Raji (cell line): ENCODE measurements around the gene ABR.
A peak's percentile ranks its signal among the peaks of the same experiment; 100 is the strongest.

Experiments
- POLR2A ChIP-seq: IDR thresholded peaks from 2 replicates; pipeline ENCODE4 v1.6.1; 2011; ENCODE audit warnings: low read depth, low read length, control low read depth; ENCODE audit not compliant: insufficient read depth

The ABR gene

GRCh38 chr17:1186214-1186820 is 6.5 kb upstream of the ABR start:
- no peak for TF ChIP-seq POLR2A

DNA sequence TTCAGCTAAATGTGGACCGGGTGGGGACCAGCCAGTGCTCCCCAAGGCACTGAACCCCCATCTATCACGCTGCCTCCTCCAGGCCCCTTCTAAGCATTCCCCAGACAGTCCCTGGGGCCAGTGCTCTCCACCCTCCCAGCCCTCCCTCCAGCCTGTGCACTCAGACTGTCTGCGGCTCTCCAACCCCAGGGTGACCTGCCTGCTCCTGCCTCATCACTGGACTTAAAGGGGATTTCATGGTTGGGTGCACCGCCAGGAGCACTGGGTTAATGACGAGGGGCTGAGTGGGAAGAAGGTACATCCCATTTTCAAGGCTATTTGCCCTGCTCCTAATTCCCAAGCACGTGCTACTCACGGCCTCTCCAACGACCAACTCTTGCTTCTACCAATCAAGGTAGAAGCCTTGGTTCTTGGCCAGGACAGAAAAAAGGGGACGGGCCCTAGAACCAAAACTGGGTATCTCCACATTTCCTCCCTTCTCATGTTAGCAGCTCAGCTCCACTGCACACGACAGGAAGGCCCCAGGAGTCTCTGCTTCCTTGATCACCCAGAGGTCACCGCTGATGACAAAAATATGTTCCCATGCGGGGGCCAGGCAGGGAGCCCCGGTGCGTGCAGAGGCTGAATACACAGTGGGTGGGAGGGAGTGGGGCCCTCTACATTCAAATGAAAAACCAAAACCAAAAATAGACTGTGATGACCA is 3.5 kb upstream of the ABR start:
- no peak for TF ChIP-seq POLR2A

DNA sequence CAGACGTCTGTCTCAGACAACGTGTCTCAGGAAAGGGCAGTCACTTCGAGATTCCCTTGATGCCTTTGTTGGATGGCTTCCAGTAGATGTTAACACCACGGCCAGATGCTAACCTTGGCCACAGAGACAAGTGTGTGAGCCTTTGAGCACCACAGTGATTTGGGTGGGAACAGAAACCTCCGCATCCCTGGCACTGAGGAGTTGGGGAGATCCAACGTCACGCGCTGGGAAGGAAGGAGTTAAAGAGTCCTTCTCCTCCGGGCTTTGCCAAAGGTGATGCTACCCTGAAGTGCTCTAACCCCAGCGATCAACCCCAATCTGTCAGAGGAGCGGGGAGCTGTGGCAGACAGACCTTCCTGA is 3.0 kb upstream of the ABR start:
- no peak; the same call in 1 of the 2 replicates for TF ChIP-seq POLR2A

GRCh38 chr17:1181753-1182137 is 2.0 kb upstream of the ABR start:
- TF ChIP-seq POLR2A = 0 out of 2 replicates have a peak, but pooled peaks have one; percentile 2

DNA sequence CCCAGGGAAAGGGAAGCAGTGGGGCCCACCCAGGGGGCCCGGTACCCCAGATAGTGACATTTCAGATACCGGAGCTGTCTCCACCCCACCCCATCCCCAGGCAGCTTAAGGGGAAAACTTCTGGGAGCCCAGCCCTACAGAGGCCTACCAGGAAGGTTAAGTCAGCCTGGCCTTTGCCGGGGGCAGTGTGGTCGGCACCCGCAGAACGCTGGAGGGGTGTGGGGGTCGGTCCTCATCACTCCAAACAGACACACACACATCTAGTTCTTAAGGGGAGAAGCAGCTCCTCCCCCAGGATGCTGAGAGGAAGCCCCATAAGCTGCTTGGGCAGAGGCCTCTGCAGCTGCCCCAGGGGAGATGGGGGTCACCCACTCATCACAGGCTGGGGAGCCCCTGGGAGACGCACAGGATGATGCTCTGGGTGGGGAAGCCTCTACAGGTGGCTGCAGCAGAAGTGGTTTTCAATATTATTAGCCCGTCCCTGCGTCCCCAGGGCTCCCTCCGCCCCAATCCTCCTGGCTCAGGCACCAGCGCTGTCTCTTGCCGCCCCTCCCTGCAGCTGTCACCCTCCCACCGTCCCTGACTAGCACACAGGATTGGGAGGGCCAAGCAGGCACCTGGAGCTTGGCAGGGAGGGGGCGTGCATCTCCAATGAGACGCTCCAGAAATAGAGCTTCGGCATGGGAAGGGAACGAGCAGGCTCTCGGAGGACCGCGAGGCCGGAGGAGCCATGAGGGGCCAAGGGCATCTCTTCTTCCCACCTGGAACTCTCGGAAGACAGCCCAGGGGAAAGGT is 1.4 kb upstream of the ABR start:
- 0 out of 2 replicates have a peak, but pooled peaks have one; percentile 18 for TF ChIP-seq POLR2A

GRCh38 chr17:1179112-1179817 is 516 bp downstream of the ABR start:
- TF ChIP-seq POLR2A = no peak

DNA sequence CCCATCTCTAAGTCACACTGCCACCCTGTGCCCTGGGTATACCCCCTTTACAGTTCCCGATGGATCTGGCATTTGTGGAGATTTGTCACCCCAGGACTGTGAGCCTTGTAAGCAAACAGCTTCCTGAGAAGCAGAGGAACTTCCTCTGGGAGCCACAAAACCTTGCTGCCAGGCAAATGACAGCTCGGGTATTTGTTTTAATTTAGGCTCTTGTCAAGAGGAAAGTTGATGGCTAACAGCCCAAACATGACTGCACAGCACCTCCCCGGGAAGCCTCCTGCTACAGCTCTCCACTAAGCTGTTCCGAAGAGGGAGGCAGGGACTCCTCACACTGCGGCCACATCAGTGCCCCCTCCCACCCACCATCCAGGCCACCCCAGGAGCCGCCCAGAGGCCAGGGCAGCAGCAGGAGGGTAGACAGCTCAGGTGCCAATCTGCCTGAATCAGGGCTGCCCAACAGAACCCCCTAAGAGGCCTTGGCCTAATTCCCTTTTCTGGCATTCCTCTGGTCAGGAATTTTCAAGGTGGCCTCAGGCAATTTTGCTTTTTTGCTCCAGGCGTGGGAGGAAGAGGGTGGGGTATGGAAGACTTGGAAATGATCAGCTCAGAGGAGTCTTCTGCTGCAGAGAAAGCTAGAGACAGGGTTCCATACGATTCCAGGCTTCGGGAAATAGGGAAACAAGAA is 2.6 kb downstream of the ABR start:
- no peak for TF ChIP-seq POLR2A

DNA sequence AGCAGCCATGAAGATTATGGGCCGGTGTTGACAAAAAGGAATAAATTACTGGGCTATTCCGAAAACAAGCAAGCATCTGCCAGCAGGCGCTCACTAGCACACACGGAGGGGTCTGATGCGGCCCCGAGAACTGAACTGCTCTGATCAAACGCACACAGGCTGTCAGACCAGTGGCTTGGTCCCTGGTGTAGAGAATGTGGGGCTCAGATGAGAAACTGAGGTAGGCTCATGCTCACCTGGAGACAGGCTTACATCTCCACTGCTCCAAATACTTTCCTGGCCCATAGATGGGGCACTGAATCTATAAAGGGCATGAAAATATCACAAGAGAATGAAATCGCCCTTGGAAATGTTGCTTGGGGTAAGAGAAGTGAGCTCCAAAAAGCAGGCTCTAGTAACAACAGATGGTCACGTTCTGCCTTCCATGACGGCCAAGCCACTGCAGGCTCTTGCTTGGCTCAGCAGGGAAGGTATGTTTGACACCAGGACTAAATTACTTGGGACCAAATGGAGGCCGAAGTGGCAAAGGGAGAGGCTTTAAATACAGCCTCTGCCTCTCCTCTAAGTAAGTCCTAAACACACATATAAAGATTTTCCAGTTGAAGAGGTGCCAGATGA is 5.4 kb downstream of the ABR start:
- TF ChIP-seq POLR2A = no peak

GRCh38 chr17:1173432-1174262 is 6.1 kb downstream of the ABR start:
- no peak for TF ChIP-seq POLR2A

GRCh38 chr17:1171953-1172352 is 7.8 kb downstream of the ABR start:
- no peak for TF ChIP-seq POLR2A

GRCh38 chr17:1170739-1171138 is 9.0 kb downstream of the ABR start:
- TF ChIP-seq POLR2A = no peak

DNA sequence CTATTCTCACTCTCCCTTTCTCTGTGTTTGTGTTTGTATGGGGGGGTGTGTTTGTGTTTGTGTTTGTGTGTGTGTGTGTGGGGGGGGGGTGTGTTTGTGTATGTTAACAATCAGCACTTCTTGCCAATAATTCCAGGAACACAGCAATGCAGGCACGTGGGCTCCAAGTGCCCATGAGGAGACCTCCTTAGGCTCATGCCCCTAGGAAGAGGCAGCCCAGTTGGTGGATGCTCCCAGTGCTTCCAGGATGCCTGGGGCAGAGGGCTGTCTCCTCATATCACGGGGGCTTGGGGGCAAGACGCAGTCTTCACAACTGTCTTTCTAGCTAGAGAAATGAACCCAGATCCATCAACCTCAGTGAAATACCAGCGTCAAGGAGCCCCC is 9.9 kb downstream of the ABR start:
- TF ChIP-seq POLR2A = no peak

- TF ChIP-seq POLR2A = no peak
These were observed 10.4 kb downstream of the ABR start for GRCh38 chr17:1169221-1169928.
